ENCODE measurements around the gene DPP9. TPM values are rescaled to one million over a fixed set of nuclear protein-coding genes. Genes with fewer than 3 reads are reported as not detected.

The DPP9 gene
- total and polyA plus RNA-seq, 2 of the 13 experiments (the other 11 are each of a cell fraction or from before 2014, with no cell fraction given), result 8.4 to 25.8 TPM

DNA sequence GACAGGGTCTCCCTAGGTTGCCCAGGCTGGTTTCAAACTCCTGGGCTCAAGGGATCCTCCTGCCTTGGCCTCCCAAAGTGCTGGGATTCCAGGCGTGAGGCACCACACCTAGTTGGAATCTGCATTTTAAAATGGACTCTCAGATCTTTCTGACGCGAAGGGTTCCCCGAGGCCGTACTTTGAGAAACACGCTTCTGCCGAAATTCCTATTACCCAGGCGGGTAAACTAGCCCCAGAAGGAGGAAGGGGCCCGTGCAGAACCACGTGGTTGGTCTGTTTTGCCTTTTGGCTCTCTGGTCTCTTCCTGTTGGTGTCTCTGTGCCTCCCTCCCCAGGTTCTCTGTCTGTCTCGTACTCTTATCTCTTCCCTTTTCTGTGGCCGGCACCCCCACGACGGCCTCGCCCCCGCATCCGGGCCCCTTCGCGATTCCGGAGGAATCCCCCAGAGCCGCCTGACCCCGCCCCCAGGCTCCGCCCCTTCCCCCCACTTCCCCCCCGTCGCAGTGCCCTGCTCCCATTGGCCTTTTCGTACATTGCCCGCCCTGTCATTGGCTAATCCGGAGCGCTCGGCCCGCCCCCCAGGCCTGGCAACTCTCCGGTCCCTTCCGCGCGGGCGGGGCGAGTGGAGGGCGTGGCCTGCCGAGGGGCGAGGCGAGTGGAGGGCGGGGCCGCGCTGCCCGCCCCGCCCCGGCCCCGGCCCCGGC is 84.7 kb downstream of the DPP9 start, which contains the start of gene TNFAIP8L1 (continued):
- TF ChIP-seq, protein P1, sequence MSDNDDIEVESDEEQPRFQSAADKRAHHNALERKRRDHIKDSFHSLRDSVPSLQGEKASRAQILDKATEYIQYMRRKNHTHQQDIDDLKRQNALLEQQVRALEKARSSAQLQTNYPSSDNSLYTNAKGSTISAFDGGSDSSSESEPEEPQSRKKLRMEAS (IDR thresholded peaks at IDR 0.05), result peak; percentile 76
- TF ChIP-seq POLR2AphosphoS5 (IDR thresholded peaks at IDR 0.05; ENCODE audit: low read depth, low read length) (no peak; the same call in 1 of the 2 replicates), ZNF670 (CRISPR knock-in tag; IDR thresholded peaks at IDR 0.05; ENCODE audit: borderline replicate concordance) (no peak), JARID2 (CRISPR knock-in tag; IDR thresholded peaks at IDR 0.05; ENCODE audit: insufficient replicate concordance) (no peak), ZNF747 (CRISPR knock-in tag; IDR thresholded peaks at IDR 0.05; ENCODE audit: borderline replicate concordance) (no peak), SKI (IDR thresholded peaks at IDR 0.05; ENCODE audit: partially characterized antibody) (no peak), HIVEP1 (CRISPR knock-in tag; IDR thresholded peaks at IDR 0.05) (peak; percentile 89), KLF12 (CRISPR knock-in tag; IDR thresholded peaks at IDR 0.05; ENCODE audit: borderline replicate concordance) (0 out of 2 replicates have a peak, but pooled peaks have one; percentile 23), MBD4 (IDR thresholded peaks at IDR 0.05; ENCODE audit: borderline replicate concordance, low read length) (no peak), ZNF44 (CRISPR knock-in tag; IDR thresholded peaks at IDR 0.05) (no peak), ZZZ3 (CRISPR knock-in tag; IDR thresholded peaks at IDR 0.05; ENCODE audit: borderline replicate concordance) (no peak)
- TF ChIP-seq, protein P2, sequence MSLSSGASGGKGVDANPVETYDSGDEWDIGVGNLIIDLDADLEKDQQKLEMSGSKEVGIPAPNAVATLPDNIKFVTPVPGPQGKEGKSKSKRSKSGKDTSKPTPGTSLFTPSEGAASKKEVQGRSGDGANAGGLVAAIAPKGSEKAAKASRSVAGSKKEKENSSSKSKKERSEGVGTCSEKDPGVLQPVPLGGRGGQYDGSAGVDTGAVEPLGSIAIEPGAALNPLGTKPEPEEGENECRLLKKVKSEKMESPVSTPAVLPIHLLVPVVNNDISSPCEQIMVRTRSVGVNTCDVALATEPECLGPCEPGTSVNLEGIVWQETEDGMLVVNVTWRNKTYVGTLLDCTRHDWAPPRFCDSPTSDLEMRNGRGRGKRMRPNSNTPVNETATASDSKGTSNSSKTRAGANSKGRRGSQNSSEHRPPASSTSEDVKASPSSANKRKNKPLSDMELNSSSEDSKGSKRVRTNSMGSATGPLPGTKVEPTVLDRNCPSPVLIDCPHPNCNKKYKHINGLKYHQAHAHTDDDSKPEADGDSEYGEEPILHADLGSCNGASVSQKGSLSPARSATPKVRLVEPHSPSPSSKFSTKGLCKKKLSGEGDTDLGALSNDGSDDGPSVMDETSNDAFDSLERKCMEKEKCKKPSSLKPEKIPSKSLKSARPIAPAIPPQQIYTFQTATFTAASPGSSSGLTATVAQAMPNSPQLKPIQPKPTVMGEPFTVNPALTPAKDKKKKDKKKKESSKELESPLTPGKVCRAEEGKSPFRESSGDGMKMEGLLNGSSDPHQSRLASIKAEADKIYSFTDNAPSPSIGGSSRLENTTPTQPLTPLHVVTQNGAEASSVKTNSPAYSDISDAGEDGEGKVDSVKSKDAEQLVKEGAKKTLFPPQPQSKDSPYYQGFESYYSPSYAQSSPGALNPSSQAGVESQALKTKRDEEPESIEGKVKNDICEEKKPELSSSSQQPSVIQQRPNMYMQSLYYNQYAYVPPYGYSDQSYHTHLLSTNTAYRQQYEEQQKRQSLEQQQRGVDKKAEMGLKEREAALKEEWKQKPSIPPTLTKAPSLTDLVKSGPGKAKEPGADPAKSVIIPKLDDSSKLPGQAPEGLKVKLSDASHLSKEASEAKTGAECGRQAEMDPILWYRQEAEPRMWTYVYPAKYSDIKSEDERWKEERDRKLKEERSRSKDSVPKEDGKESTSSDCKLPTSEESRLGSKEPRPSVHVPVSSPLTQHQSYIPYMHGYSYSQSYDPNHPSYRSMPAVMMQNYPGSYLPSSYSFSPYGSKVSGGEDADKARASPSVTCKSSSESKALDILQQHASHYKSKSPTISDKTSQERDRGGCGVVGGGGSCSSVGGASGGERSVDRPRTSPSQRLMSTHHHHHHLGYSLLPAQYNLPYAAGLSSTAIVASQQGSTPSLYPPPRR (CRISPR knock-in tag; IDR thresholded peaks at IDR 0.05; ENCODE audit: borderline replicate concordance), result no peak
- TF ChIP-seq, protein P3, sequence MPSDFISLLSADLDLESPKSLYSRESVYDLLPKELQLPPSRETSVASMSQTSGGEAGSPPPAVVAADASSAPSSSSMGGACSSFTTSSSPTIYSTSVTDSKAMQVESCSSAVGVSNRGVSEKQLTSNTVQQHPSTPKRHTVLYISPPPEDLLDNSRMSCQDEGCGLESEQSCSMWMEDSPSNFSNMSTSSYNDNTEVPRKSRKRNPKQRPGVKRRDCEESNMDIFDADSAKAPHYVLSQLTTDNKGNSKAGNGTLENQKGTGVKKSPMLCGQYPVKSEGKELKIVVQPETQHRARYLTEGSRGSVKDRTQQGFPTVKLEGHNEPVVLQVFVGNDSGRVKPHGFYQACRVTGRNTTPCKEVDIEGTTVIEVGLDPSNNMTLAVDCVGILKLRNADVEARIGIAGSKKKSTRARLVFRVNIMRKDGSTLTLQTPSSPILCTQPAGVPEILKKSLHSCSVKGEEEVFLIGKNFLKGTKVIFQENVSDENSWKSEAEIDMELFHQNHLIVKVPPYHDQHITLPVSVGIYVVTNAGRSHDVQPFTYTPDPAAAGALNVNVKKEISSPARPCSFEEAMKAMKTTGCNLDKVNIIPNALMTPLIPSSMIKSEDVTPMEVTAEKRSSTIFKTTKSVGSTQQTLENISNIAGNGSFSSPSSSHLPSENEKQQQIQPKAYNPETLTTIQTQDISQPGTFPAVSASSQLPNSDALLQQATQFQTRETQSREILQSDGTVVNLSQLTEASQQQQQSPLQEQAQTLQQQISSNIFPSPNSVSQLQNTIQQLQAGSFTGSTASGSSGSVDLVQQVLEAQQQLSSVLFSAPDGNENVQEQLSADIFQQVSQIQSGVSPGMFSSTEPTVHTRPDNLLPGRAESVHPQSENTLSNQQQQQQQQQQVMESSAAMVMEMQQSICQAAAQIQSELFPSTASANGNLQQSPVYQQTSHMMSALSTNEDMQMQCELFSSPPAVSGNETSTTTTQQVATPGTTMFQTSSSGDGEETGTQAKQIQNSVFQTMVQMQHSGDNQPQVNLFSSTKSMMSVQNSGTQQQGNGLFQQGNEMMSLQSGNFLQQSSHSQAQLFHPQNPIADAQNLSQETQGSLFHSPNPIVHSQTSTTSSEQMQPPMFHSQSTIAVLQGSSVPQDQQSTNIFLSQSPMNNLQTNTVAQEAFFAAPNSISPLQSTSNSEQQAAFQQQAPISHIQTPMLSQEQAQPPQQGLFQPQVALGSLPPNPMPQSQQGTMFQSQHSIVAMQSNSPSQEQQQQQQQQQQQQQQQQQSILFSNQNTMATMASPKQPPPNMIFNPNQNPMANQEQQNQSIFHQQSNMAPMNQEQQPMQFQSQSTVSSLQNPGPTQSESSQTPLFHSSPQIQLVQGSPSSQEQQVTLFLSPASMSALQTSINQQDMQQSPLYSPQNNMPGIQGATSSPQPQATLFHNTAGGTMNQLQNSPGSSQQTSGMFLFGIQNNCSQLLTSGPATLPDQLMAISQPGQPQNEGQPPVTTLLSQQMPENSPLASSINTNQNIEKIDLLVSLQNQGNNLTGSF (CRISPR knock-in tag; IDR thresholded peaks at IDR 0.05), result no peak
- TF ChIP-seq, protein P4, sequence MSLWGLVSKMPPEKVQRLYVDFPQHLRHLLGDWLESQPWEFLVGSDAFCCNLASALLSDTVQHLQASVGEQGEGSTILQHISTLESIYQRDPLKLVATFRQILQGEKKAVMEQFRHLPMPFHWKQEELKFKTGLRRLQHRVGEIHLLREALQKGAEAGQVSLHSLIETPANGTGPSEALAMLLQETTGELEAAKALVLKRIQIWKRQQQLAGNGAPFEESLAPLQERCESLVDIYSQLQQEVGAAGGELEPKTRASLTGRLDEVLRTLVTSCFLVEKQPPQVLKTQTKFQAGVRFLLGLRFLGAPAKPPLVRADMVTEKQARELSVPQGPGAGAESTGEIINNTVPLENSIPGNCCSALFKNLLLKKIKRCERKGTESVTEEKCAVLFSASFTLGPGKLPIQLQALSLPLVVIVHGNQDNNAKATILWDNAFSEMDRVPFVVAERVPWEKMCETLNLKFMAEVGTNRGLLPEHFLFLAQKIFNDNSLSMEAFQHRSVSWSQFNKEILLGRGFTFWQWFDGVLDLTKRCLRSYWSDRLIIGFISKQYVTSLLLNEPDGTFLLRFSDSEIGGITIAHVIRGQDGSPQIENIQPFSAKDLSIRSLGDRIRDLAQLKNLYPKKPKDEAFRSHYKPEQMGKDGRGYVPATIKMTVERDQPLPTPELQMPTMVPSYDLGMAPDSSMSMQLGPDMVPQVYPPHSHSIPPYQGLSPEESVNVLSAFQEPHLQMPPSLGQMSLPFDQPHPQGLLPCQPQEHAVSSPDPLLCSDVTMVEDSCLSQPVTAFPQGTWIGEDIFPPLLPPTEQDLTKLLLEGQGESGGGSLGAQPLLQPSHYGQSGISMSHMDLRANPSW (CRISPR knock-in tag; IDR thresholded peaks at IDR 0.05; ENCODE audit: borderline replicate concordance), result no peak
